ENCODE measurements around the gene NRL. TPM values are rescaled to one million over a fixed set of nuclear protein-coding genes. Genes with fewer than 3 reads are reported as not detected.

Gene NRL
- total and polyA plus RNA-seq, 10 of the 15 experiments (the other 5 are each of a cell fraction or from before 2014, with no cell fraction given) = 0.11 to 4.4 (median 2.2) TPM

DNA sequence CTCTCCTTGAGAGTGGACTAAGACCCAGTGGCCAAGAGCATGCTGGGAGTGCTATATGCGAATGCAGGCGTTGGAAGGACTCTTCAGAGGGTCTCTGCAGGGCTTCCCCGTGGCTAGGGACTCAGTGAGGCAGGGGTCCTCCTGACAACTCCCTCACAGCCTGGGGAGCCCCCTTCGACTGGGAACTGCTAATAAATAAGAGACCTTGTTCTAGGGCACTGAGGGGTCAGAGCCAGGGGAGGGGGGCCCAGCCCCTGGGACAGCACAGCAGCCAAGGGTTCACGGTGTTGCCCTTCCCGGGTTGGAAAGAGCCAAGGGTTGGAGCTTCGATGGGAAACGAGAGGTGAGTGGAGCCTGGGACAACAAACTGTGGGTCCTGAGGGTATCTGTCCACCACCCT lies 49.3 kb downstream of the NRL start:
- POLR2A ChIA-PET = no interaction called here
- H3K4me2 ChIP-seq (ENCODE audit: control insufficient read depth, insufficient read depth) = no peak overlapping the region
- H3K4me1 ChIP-seq (ENCODE audit: control insufficient read depth, insufficient read depth, low read length) = no peaks in the 10 kb centered on the region
- H3K4me3 ChIP-seq = no peak overlapping the region
- peaks cover 0 to 2% of the 10 kb centered on the region in 2 experiments; a peak in 3 of 4 replicates for H3K27me3 ChIP-seq (replicated peaks in 1 of 2; ENCODE audit: control insufficient read depth in 2 of 2, insufficient read depth in 2 of 2, low read length in 1 of 2)
- no peak overlapping the region for H3K27ac ChIP-seq (ENCODE audit: control insufficient read depth, insufficient read depth)
- in situ Hi-C loops (cut with MboI) (no loop called here), intact Hi-C loops (cut with micrococcal nuclease; ENCODE audit: unreplicated experiment) (no loop called here)
- no TSS peak for BruUV-seq (replicated peaks)
- WGBS (ENCODE audit: insufficient coverage, insufficient replicate concordance, low lambda C conversion rate, missing lambda C conversion rate) = 19% methylated on average over 8 of the region's 8 CpGs
- no peak overlapping the region for H3K9ac ChIP-seq (ENCODE audit: control insufficient read depth, insufficient read depth, low read length)
- CTCF ChIA-PET = interaction anchor here (1.0 to 2.1 kb wide), 5 partner anchors 15 to 477 kb away, joined by 3 to 6 read pairs (median 3); no protein-coding TSS in a partner anchor
- H3K9me3 ChIP-seq (replicated peaks; ENCODE audit: control insufficient read depth, insufficient read depth, low read length) = no peaks in the 10 kb centered on the region
- H3K79me2 ChIP-seq (ENCODE audit: control insufficient read depth, insufficient read depth, low read length) = no peaks in the 10 kb centered on the region
- no peak overlapping the region for H2AFZ ChIP-seq (ENCODE audit: control insufficient read depth, low read depth, low read length)
- RAD21 ChIA-PET (ENCODE audit: unreplicated experiment) = interaction anchor here (1.4 kb wide), 1 partner anchor 17 kb away, joined by 3 read pairs; no protein-coding TSS in a partner anchor
- H3K36me3 ChIP-seq (ENCODE audit: control insufficient read depth in 2 of 2, insufficient read depth in 2 of 2, low read length in 1 of 2) = no peaks in the 10 kb centered on the region
- TF ChIP-seq, protein P1, sequence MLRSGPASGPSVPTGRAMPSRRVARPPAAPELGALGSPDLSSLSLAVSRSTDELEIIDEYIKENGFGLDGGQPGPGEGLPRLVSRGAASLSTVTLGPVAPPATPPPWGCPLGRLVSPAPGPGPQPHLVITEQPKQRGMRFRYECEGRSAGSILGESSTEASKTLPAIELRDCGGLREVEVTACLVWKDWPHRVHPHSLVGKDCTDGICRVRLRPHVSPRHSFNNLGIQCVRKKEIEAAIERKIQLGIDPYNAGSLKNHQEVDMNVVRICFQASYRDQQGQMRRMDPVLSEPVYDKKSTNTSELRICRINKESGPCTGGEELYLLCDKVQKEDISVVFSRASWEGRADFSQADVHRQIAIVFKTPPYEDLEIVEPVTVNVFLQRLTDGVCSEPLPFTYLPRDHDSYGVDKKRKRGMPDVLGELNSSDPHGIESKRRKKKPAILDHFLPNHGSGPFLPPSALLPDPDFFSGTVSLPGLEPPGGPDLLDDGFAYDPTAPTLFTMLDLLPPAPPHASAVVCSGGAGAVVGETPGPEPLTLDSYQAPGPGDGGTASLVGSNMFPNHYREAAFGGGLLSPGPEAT (IDR thresholded peaks at IDR 0.05; ENCODE audit: low read depth) = no peak
- TF ChIP-seq SIN3A (IDR thresholded peaks at IDR 0.05; ENCODE audit: low read depth, low read length) (no peak), KLF5 (IDR thresholded peaks at IDR 0.05; ENCODE audit: partially characterized antibody) (no peak), CBX3 (IDR thresholded peaks at IDR 0.05; ENCODE audit: borderline replicate concordance, low read depth) (no peak), CHD2 (IDR thresholded peaks at IDR 0.05; ENCODE audit: borderline replicate concordance, low read depth, low read length) (no peak), ETV6 (conservative IDR thresholded peaks at IDR 0.05 in 1 of 2, IDR thresholded peaks at IDR 0.05 in 1 of 2; ENCODE audit: borderline replicate concordance in 1 of 2, low read depth in 1 of 2) (no peak), STAT3 (IDR thresholded peaks at IDR 0.05; ENCODE audit: low read depth, low read length) (no peak), TAF1 (IDR thresholded peaks at IDR 0.05; ENCODE audit: borderline replicate concordance, low read depth, low read length) (no peak), JUNB (IDR thresholded peaks at IDR 0.05) (no peak)
- TF ChIP-seq, protein P2, sequence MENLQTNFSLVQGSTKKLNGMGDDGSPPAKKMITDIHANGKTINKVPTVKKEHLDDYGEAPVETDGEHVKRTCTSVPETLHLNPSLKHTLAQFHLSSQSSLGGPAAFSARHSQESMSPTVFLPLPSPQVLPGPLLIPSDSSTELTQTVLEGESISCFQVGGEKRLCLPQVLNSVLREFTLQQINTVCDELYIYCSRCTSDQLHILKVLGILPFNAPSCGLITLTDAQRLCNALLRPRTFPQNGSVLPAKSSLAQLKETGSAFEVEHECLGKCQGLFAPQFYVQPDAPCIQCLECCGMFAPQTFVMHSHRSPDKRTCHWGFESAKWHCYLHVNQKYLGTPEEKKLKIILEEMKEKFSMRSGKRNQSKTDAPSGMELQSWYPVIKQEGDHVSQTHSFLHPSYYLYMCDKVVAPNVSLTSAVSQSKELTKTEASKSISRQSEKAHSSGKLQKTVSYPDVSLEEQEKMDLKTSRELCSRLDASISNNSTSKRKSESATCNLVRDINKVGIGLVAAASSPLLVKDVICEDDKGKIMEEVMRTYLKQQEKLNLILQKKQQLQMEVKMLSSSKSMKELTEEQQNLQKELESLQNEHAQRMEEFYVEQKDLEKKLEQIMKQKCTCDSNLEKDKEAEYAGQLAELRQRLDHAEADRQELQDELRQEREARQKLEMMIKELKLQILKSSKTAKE (IDR thresholded peaks at IDR 0.05; ENCODE audit: low read depth, poor library complexity, severe bottlenecking) = no peak
- TF ChIP-seq, protein P3, sequence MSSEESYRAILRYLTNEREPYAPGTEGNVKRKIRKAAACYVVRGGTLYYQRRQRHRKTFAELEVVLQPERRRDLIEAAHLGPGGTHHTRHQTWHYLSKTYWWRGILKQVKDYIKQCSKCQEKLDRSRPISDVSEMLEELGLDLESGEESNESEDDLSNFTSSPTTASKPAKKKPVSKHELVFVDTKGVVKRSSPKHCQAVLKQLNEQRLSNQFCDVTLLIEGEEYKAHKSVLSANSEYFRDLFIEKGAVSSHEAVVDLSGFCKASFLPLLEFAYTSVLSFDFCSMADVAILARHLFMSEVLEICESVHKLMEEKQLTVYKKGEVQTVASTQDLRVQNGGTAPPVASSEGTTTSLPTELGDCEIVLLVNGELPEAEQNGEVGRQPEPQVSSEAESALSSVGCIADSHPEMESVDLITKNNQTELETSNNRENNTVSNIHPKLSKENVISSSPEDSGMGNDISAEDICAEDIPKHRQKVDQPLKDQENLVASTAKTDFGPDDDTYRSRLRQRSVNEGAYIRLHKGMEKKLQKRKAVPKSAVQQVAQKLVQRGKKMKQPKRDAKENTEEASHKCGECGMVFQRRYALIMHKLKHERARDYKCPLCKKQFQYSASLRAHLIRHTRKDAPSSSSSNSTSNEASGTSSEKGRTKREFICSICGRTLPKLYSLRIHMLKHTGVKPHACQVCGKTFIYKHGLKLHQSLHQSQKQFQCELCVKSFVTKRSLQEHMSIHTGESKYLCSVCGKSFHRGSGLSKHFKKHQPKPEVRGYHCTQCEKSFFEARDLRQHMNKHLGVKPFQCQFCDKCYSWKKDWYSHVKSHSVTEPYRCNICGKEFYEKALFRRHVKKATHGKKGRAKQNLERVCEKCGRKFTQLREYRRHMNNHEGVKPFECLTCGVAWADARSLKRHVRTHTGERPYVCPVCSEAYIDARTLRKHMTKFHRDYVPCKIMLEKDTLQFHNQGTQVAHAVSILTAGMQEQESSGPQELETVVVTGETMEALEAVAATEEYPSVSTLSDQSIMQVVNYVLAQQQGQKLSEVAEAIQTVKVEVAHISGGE (CRISPR knock-in tag; IDR thresholded peaks at IDR 0.05) = no peak
- no peak for FAIRE-seq
- no peak for DNase-seq (ENCODE audit: low read depth, low spot score)
- ATAC-seq = no peak
- no peaks in the 10 kb centered on the region; the same call in 1 of the 2 replicates for H4K20me1 ChIP-seq (ENCODE audit: control insufficient read depth, insufficient read depth)
- SMC1A ChIA-PET (ENCODE audit: uncharacterized antibody, unreplicated experiment) = interaction anchor here (0.9 to 1.6 kb wide), 2 partner anchors 25 to 43 kb away, joined by 3 to 5 read pairs; no protein-coding TSS in a partner anchor

Measured in GM12878 (cell line).